SU-DHL-6 (cell line): ENCODE data around the gene CCSAP.
"Not testable (repeated sequence)": the region's sequence is repeated elsewhere in the genome, so short reads cannot be mapped to it uniquely, and the experiment has no call there.

Experiments
- H2AFZ ChIP-seq: fragments of 200-600 bp; sonication (generic); 2 replicates; pipeline ENCODE4 v1.6.1; 2014; ENCODE audit warnings: low read depth, mild to moderate bottlenecking, moderate library complexity, mixed read lengths, antibody characterized with exemption, low read length; ENCODE audit not compliant: severe bottlenecking
- H3F3A ChIP-seq: fragments of 200-600 bp; shearing (Covaris generic); 2 replicates; pipeline ENCODE4 v1.6.0; 2016; ENCODE audit warnings: antibody characterized with exemption, mild to moderate bottlenecking; ENCODE audit not compliant: insufficient read depth
- H3K27ac ChIP-seq: fragments of 200-600 bp; sonication (generic); 2 replicates; pipeline ENCODE4 v1.5.1; 2016; ENCODE audit warnings: low read depth, mild to moderate bottlenecking, low read length, moderate library complexity, mixed read lengths
- H3K27me3 ChIP-seq: fragments of 200-600 bp; sonication (generic), shearing (Covaris generic); 2 replicates; pipeline ENCODE4 v1.6.0; 2014; ENCODE audit warnings: mild to moderate bottlenecking, low read length
- H3K36me3 ChIP-seq: fragments of 200-600 bp; sonication (generic); 2 replicates; pipeline ENCODE4 v1.6.1; 2014; ENCODE audit warnings: mild to moderate bottlenecking, low read length, mixed read lengths
- H3K4me2 ChIP-seq: fragments of 300-600, 200-600 bp; shearing (Covaris generic), sonication (generic); 2 replicates; pipeline ENCODE4 v1.6.0; 2014; ENCODE audit warnings: low read length, low read depth, mild to moderate bottlenecking; ENCODE audit not compliant: poor library complexity, severe bottlenecking
- H3K4me3 ChIP-seq: fragments of 200-600 bp; sonication (generic); 2 replicates; pipeline ENCODE4 v1.5.1; 2014; ENCODE audit warnings: antibody characterized with exemption, low read length, mild to moderate bottlenecking, mixed read lengths; ENCODE audit not compliant: insufficient read depth, poor library complexity, severe bottlenecking
- H3K79me2 ChIP-seq: fragments of 200-600 bp; sonication (generic); 2 replicates; pipeline ENCODE4 v1.6.1; 2014; ENCODE audit warnings: mild to moderate bottlenecking, low read length, moderate library complexity; ENCODE audit not compliant: insufficient read depth
- H3K9ac ChIP-seq: fragments of 200-600 bp; sonication (generic); 2 replicates; pipeline ENCODE4 v1.7.0; 2014; ENCODE audit warnings: mild to moderate bottlenecking, low read length
- H3K9me2 ChIP-seq: fragments of 200-600 bp; sonication (generic); replicated peaks from 2 replicates; pipeline ENCODE4 v1.6.1; 2014; ENCODE audit warnings: low read length; ENCODE audit not compliant: insufficient read depth
- H3K9me3 ChIP-seq: fragments of 200-600 bp; sonication (generic); 2 replicates; pipeline ENCODE4 v1.6.1; 2014; ENCODE audit warnings: low read length, mixed read lengths; ENCODE audit not compliant: insufficient read depth
- H4K20me1 ChIP-seq: fragments of 200-600 bp; sonication (generic); 2 replicates; pipeline ENCODE4 v1.6.1; 2014; ENCODE audit warnings: low read depth, mild to moderate bottlenecking, antibody characterized with exemption, low read length, moderate library complexity, mixed read lengths
- CTCF ChIP-seq: fragments of 200-600 bp; sonication (generic); IDR thresholded peaks from one replicate; pipeline ENCODE4 v1.5.1; 2017; ENCODE audit warnings: antibody characterized with exemption, mild to moderate bottlenecking, low read length, moderate library complexity; ENCODE audit not compliant: insufficient read depth, poor library complexity, severe bottlenecking
- EZH2phosphoT487 ChIP-seq: fragments of 200-600 bp; sonication (generic), shearing (Covaris generic); conservative IDR thresholded peaks from 2 replicates; pipeline ENCODE4 v1.6.1; 2018; ENCODE audit warnings: mild to moderate bottlenecking, antibody characterized with exemption, low read length, moderate library complexity, mixed read lengths

CCSAP gene

DNA sequence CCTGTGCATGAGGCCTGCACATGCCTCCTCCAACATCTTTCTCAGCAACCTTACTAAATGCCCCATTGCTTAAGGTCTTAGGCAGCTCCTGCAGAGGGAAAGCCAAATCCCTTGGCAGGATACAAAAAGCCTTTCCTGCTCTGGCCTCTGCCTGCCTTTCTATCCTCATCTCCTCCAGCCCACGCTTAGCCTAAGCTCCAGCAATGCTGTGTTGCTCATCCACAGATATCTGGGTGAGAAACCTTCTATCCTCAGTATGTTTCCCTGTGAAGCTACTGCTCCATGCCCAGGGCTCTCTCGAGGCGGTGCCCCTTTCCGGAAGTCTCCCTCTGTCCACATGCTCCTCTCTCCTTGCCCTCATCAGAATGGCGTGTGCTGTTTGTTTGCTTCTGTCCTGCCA, 37.0 kb upstream of the CCSAP start:
- H4K20me1 ChIP-seq = no peaks in the 10 kb centered on the region
- H2AFZ ChIP-seq = no peak overlapping the region
- no peaks in the 10 kb centered on the region for H3K27me3 ChIP-seq
- H3F3A ChIP-seq = no peaks in the 10 kb centered on the region
- no peak overlapping the region for H3K9ac ChIP-seq
- no peaks in the 10 kb centered on the region for H3K36me3 ChIP-seq
- H3K4me2 ChIP-seq = no peak overlapping the region
- no peaks in the 10 kb centered on the region for H3K9me3 ChIP-seq
- H3K27ac ChIP-seq = no peak overlapping the region
- H3K9me2 ChIP-seq = no peaks in the 10 kb centered on the region
- no peaks in the 10 kb centered on the region for H3K79me2 ChIP-seq
- H3K4me3 ChIP-seq = no peak overlapping the region
- TF ChIP-seq CTCF (no peak), EZH2phosphoT487 (no peak)

GRCh38 chr1:229378586-229379367, 35.9 kb upstream of the CCSAP start:
- no peaks in the 10 kb centered on the region for H3K9me2 ChIP-seq
- H3K4me2 ChIP-seq = no peak overlapping the region
- TF ChIP-seq CTCF (no peak), EZH2phosphoT487 (no peak)
- H3K36me3 ChIP-seq = no peaks in the 10 kb centered on the region
- no peak overlapping the region for H3K27ac ChIP-seq
- no peaks in the 10 kb centered on the region for H3F3A ChIP-seq
- no peaks in the 10 kb centered on the region for H4K20me1 ChIP-seq
- no peak overlapping the region for H3K9ac ChIP-seq
- H3K9me3 ChIP-seq = no peaks in the 10 kb centered on the region
- no peak overlapping the region for H2AFZ ChIP-seq
- no peaks in the 10 kb centered on the region for H3K79me2 ChIP-seq
- H3K27me3 ChIP-seq = no peaks in the 10 kb centered on the region
- no peak overlapping the region for H3K4me3 ChIP-seq

DNA sequence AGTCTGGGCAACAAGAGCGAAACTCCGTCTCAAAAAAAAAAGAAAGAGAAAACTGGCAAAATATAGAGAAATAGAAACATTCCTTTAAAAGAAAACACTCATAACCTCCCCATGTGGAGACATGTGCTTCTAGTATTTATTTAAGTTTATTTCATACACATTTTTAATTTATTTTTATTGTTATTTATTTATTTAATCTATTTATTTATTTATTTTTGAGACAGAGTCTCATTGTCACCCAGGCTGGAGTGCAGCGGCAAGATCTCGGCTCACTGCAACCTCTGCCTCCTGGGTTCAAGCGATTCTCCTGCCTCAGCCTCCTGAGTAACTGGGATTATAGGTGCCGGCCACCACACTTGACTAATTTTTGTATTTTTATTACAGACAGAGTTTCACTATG, 35.2 kb upstream of the CCSAP start:
- not testable (repeated sequence) for H4K20me1 ChIP-seq, H3F3A ChIP-seq, H3K9me3 ChIP-seq, H3K27me3 ChIP-seq, H3K9ac ChIP-seq, H3K36me3 ChIP-seq, H3K9me2 ChIP-seq, H2AFZ ChIP-seq, H3K4me3 ChIP-seq, H3K27ac ChIP-seq, H3K4me2 ChIP-seq, H3K79me2 ChIP-seq

GRCh38 chr1:229377429-229377828, 34.6 kb upstream of the CCSAP start:
- H2AFZ ChIP-seq = no peak overlapping the region
- no peaks in the 10 kb centered on the region for H3K36me3 ChIP-seq
- H3K9me2 ChIP-seq = no peaks in the 10 kb centered on the region
- no peak overlapping the region for H3K9ac ChIP-seq
- no peaks in the 10 kb centered on the region for H4K20me1 ChIP-seq
- no peak overlapping the region for H3K4me2 ChIP-seq
- TF ChIP-seq EZH2phosphoT487 (no peak), CTCF (no peak)
- no peak overlapping the region for H3K4me3 ChIP-seq
- H3K79me2 ChIP-seq = no peaks in the 10 kb centered on the region
- H3K27ac ChIP-seq = no peak overlapping the region
- no peaks in the 10 kb centered on the region for H3F3A ChIP-seq
- H3K27me3 ChIP-seq = no peaks in the 10 kb centered on the region
- no peaks in the 10 kb centered on the region for H3K9me3 ChIP-seq
